Fibroblast of villous mesenchyme (primary cell): ENCODE measurements around the gene CHD6. TPM values are rescaled to one million over a fixed set of nuclear protein-coding genes. Genes with fewer than 3 reads are reported as not detected.

ENCODE experiments used
- DNase-seq: peaks from one replicate; pipeline ENCODE4 v3.0.0-alpha.2; 2010; ENCODE audit warnings: low read depth
- H3K4me3 ChIP-seq: 2 replicates; pipeline ENCODE4 v1.5.1; 2011; ENCODE audit warnings: low read depth, mild to moderate bottlenecking, low read length
- total RNA-seq: library from RNA; depleted of rRNA; stranded (reverse); fragments of >200 nt; gene quantifications from 2 replicates; pipeline ENCODE4 v1.2.3, GENCODE V29; 2012
- TF ChIP-seq, protein P1 (sequence below): IDR thresholded peaks from 2 replicates; pipeline ENCODE4 v1.5.1; 2012; ENCODE audit warnings: low read depth, mild to moderate bottlenecking, low read length; ENCODE audit not compliant: insufficient read depth

The CHD6 gene
- total RNA-seq, 1 donor: 33.2 TPM

DNA sequence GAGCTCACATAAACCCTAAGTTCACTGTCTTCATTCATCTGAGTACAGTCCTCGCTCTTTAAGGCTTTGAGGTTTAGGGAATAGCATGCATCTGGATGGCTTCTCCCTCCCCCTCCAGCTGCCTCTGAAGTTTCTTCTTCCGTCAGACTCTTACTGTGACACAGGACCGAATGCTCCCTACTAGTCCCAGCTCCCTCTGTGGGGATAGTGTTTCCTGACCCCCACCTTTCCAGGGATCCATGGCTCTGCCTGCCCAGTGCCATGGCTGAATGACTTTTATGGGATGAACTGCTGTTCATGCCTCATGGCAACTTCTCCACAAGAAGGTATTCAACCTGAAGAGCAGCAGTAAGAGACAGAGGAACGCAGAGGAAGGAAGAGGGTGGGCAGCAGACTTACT is 171.7 kb downstream of the CHD6 start:
- TF ChIP-seq, protein P1, sequence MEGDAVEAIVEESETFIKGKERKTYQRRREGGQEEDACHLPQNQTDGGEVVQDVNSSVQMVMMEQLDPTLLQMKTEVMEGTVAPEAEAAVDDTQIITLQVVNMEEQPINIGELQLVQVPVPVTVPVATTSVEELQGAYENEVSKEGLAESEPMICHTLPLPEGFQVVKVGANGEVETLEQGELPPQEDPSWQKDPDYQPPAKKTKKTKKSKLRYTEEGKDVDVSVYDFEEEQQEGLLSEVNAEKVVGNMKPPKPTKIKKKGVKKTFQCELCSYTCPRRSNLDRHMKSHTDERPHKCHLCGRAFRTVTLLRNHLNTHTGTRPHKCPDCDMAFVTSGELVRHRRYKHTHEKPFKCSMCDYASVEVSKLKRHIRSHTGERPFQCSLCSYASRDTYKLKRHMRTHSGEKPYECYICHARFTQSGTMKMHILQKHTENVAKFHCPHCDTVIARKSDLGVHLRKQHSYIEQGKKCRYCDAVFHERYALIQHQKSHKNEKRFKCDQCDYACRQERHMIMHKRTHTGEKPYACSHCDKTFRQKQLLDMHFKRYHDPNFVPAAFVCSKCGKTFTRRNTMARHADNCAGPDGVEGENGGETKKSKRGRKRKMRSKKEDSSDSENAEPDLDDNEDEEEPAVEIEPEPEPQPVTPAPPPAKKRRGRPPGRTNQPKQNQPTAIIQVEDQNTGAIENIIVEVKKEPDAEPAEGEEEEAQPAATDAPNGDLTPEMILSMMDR: no peak
- no peak overlapping the region for H3K4me3 ChIP-seq
- no peak for DNase-seq

DNA sequence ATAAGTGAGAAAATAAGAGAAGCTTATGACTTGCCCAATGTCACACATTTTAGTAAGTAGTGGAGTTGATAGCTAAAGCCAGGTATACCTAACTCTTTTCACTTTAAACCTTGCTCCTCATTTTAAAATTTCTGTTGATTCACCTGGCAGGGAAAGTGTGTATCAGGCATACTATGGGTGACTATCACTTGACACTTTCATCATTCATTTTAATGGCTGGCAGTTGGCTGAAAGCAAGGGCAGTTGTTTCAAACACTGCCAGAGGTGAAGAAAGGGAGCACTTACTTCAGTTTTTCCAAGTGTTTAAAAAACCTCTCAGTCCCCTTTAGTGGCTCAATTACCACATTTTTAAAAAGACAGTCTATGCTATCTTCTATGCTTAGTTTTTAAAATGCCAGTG is 173.4 kb downstream of the CHD6 start:
- H3K4me3 ChIP-seq: no peak overlapping the region
- TF ChIP-seq, protein P1: no peak

GRCh38 chr20:41443691-41444090 is 174.5 kb downstream of the CHD6 start:
- no peak overlapping the region for H3K4me3 ChIP-seq
- no peak for DNase-seq
- TF ChIP-seq, protein P1: no peak

More for the DNA sequence above, 173.4 kb downstream of the CHD6 start:
- DNase-seq: no peak

DNA sequence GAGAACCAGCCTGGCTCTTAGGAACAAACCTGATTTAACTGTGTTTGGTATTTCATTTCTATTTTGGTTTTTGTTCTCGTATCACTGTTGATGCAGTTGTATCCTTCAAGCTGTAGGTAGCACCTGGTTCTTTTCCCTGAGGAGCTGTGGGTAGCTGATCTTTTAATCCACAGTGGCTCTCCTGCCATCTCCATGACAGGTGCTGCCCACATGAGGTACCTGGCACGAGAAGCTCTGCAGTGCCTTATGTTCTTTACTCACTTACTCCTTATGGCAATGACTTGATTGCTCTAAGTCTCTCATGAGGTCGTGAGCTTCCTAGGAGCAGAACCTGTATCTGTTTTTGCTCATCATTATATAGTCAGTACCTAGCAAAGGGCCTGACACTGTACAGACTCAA is 177.3 kb downstream of the CHD6 start:
- TF ChIP-seq, protein P1: no peak
- H3K4me3 ChIP-seq: no peak overlapping the region
- no peak for DNase-seq

DNA sequence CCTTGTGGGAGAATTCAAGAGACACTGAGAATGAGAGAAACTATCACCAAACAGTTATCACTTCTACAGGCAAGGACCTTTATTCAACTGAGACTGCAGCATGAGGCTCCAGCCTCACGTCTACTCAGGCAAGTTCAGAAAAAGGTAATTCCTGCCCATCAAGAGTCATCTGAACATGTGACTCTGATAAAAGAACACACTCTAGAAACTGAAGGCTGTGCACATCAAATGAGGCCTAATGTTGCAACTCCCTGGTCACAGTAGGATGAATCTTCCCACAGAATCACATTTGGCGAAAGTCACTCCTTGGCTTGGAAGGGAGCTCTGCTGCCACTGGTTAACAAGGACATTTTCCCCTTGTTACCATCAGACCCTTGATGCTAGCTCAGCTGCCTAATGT is 180.3 kb downstream of the CHD6 start:
- no peak overlapping the region for H3K4me3 ChIP-seq
- DNase-seq: peak; percentile 20
- TF ChIP-seq, protein P1: no peak

DNA sequence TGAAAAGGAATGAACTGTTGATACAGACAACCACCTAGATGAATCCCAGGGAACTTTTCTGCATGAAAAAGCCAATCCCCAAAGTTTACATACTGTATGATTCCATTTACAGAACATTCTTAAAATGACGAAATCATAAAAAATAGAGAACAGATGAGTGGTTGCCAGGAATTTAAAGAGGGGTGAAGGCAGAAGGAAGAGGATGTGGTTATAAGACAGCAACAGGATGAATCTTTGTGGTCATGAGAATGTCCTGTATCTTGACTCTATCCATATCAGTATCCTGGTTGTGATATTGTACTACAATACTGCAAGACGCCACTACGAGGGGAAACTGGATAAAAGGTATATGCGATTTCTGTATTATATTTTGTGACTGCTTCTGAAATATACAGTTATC is 181.5 kb downstream of the CHD6 start:
- H3K4me3 ChIP-seq: no peak overlapping the region
- peak; percentile 92 for DNase-seq
- TF ChIP-seq, protein P1: no peak

DNA sequence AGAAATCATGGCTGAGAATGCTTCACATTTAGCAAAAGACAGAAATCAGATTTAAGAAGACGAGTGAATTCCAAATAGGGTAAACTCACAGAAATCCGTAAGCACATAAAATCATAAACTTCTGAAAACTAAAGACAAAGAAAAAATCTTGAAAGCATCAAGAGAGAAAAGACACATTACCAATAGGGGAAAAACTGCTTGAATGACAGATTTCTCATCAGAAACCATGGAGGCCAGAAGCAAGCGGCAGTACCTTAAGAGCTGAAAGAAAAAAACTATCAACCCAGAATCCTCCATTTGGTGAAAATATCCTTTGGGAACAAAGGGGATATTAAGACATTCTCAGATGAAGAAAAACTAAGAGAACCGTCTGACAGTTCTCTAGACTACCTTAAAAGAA is 185.0 kb downstream of the CHD6 start:
- no peak overlapping the region for H3K4me3 ChIP-seq
- TF ChIP-seq, protein P1: no peak
- DNase-seq: no peak
